Astrocyte (in vitro differentiated cells and primary cell): ENCODE measurements around the gene DNMBP. TPM values are rescaled to one million over a fixed set of nuclear protein-coding genes. Genes with fewer than 3 reads are reported as not detected.
A peak's percentile ranks its signal among the peaks of the same experiment; 100 is the strongest.

ENCODE experiments used
- DNase-seq: peaks from one replicate; pipeline ENCODE4 v3.0.0-alpha.2; 2010; ENCODE audit warnings: low read depth
- FAIRE-seq: peaks from 2 replicates; lab custom pipeline; 2011; peaks lifted over from hg19 to GRCh38; lab: Jason Lieb, UNC
- H2AFZ ChIP-seq: 2 replicates; pipeline ENCODE4 v1.6.0; 2012; ENCODE audit warnings: low read depth, low read length, inconsistent platforms
- H3K27ac ChIP-seq: 2 replicates; pipeline ENCODE4 v1.5.1; 2011; ENCODE audit warnings: low read depth, low read length, inconsistent platforms
- H3K27me3 ChIP-seq: 2 replicates; pipeline ENCODE4 v1.6.0; 2011; ENCODE audit warnings: low read length, inconsistent platforms; ENCODE audit not compliant: insufficient read depth
- H3K36me3 ChIP-seq: 2 replicates; pipeline ENCODE4 v1.5.1; 2011; ENCODE audit warnings: low read length, inconsistent platforms; ENCODE audit not compliant: insufficient read depth
- H3K4me1 ChIP-seq: 2 replicates; pipeline ENCODE4 v1.5.1; 2011; ENCODE audit warnings: low read length, inconsistent platforms; ENCODE audit not compliant: insufficient read depth
- H3K4me2 ChIP-seq: 2 replicates; pipeline ENCODE4 v1.6.0; 2012; ENCODE audit warnings: low read length, inconsistent platforms
- H3K4me3 ChIP-seq: 2 replicates; pipeline ENCODE4 v1.5.1; 2011; ENCODE audit warnings: low read depth, mild to moderate bottlenecking, low read length, inconsistent platforms; ENCODE audit not compliant: insufficient read depth
- H3K79me2 ChIP-seq: 2 replicates; pipeline ENCODE4 v1.6.0; 2012; ENCODE audit warnings: mild to moderate bottlenecking, low read length, inconsistent platforms; ENCODE audit not compliant: insufficient read depth
- H3K9ac ChIP-seq: 2 replicates; pipeline ENCODE4 v1.6.0; 2012; ENCODE audit warnings: mild to moderate bottlenecking, low read length, inconsistent platforms
- H3K9me3 ChIP-seq: 2 replicates; pipeline ENCODE4 v1.5.1; 2012; ENCODE audit warnings: low read depth, mild to moderate bottlenecking, low read length, inconsistent platforms; ENCODE audit not compliant: insufficient read depth
- H4K20me1 ChIP-seq: 2 replicates; pipeline ENCODE4 v1.6.0; 2012; ENCODE audit warnings: low read length, inconsistent platforms; ENCODE audit not compliant: insufficient read depth
- H3K27ac Mint-ChIP-seq: one replicate; pipeline ENCODE4 v1.8.0; 2021; ENCODE audit warnings: mild to moderate bottlenecking, mixed read lengths; ENCODE audit not compliant: unreplicated experiment
- H3K27me3 Mint-ChIP-seq: one replicate; pipeline ENCODE4 v1.8.0; 2021; ENCODE audit warnings: low read depth, mixed read lengths; ENCODE audit not compliant: unreplicated experiment
- H3K36me3 Mint-ChIP-seq: one replicate; pipeline ENCODE4 v1.8.0; 2021; ENCODE audit warnings: low read depth, mixed read lengths; ENCODE audit not compliant: unreplicated experiment
- H3K4me1 Mint-ChIP-seq: one replicate; pipeline ENCODE4 v1.8.0; 2021; ENCODE audit warnings: low read depth, mixed read lengths; ENCODE audit not compliant: unreplicated experiment
- H3K4me3 Mint-ChIP-seq: one replicate; pipeline ENCODE4 v1.8.0; 2021; ENCODE audit warnings: mild to moderate bottlenecking, moderate library complexity, mixed read lengths; ENCODE audit not compliant: unreplicated experiment
- H3K9me3 Mint-ChIP-seq: one replicate; pipeline ENCODE4 v1.8.0; 2021; ENCODE audit warnings: mild to moderate bottlenecking, mixed read lengths; ENCODE audit not compliant: unreplicated experiment
- CTCF ChIP-seq: IDR thresholded peaks from 2 replicates; pipeline ENCODE4 v1.5.1; 2011; ENCODE audit warnings: low read depth, mild to moderate bottlenecking, inconsistent platforms, low read length, moderate library complexity; ENCODE audit not compliant: insufficient read depth
- EZH2 ChIP-seq: IDR thresholded peaks from 2 replicates; pipeline ENCODE4 v1.6.1; 2012; ENCODE audit warnings: mild to moderate bottlenecking, low read length, inconsistent platforms; ENCODE audit not compliant: insufficient read depth
- total RNA-seq: library from RNA; stranded (reverse); gene quantifications from 2 replicates; pipeline ENCODE4 v1.2.1, GENCODE V29; 2021

Gene DNMBP
- total RNA-seq, 1 donor from 2014 or later = 24.8 TPM

GRCh38 chr10:99845837-99846382 is 163.8 kb downstream of the DNMBP start:
- H3K27ac Mint-ChIP-seq = no peak overlapping the region

GRCh38 chr10:99844433-99844955 is 165.3 kb downstream of the DNMBP start:
- H3K9ac ChIP-seq = no peak overlapping the region
- H3K4me2 ChIP-seq = no peak overlapping the region
- H3K4me1 ChIP-seq = peaks cover 6% of the 10 kb centered on the region
- no peaks in the 10 kb centered on the region for H4K20me1 ChIP-seq
- H2AFZ ChIP-seq = no peak overlapping the region
- FAIRE-seq = no peak
- H3K27ac Mint-ChIP-seq = no peak overlapping the region
- peaks cover 2% of the 10 kb centered on the region for H3K9me3 Mint-ChIP-seq
- TF ChIP-seq EZH2 (no peak), CTCF (no peak)
- H3K27me3 ChIP-seq = no peaks in the 10 kb centered on the region
- DNase-seq = no peak
- no peak overlapping the region for H3K27ac ChIP-seq
- no peaks in the 10 kb centered on the region for H3K36me3 Mint-ChIP-seq
- peaks cover 3% of the 10 kb centered on the region for H3K27me3 Mint-ChIP-seq
- peaks cover 4% of the 10 kb centered on the region for H3K4me1 Mint-ChIP-seq
- no peaks in the 10 kb centered on the region for H3K79me2 ChIP-seq
- no peaks in the 10 kb centered on the region for H3K9me3 ChIP-seq
- no peaks in the 10 kb centered on the region for H3K36me3 ChIP-seq
- no peak overlapping the region for H3K4me3 ChIP-seq
- H3K4me3 Mint-ChIP-seq = no peak overlapping the region

More at GRCh38 chr10:99845837-99846382, 163.8 kb downstream of the DNMBP start:
- H3K4me1 Mint-ChIP-seq = peaks cover 4% of the 10 kb centered on the region
- Histone ChIP-seq H3K9ac (peak overlapping the region; percentile 17), H3K4me2 (peak overlapping the region; percentile 79), H2AFZ (peak overlapping the region; percentile 61), H3K4me3 (no peak overlapping the region), H3K4me1 (peaks cover 6% of the 10 kb centered on the region), H3K27me3 (no peaks in the 10 kb centered on the region), H3K9me3 (no peaks in the 10 kb centered on the region), H3K27ac (no peak overlapping the region), H3K79me2 (no peaks in the 10 kb centered on the region), H3K36me3 (no peaks in the 10 kb centered on the region), H4K20me1 (no peaks in the 10 kb centered on the region)
- DNase-seq (peak; percentile 82), FAIRE-seq (peak; percentile 90)
- H3K27me3 Mint-ChIP-seq = peaks cover 3% of the 10 kb centered on the region
- TF ChIP-seq CTCF (peak; percentile 99), EZH2 (no peak)
- H3K9me3 Mint-ChIP-seq = peaks cover 1% of the 10 kb centered on the region
- H3K4me3 Mint-ChIP-seq = no peak overlapping the region
- H3K36me3 Mint-ChIP-seq = no peaks in the 10 kb centered on the region

DNA sequence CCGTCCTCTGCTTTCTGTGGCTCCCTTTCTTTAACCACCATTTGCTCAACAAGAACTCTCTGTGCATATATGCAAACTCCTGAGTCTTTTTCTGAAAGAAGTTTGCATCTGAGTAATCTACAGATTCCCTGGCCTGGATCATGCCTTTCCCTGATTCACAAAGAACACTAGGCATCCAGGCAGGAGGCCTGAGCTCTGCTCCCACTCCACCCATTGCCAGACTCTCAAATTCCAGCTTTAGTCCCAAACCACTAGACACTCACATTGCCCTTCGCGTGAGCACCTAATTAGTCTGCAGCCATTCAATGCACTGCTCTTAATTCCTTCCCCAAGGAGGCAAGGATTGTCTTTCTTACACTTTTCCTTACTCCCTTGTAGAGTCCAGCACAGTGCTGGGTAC is 166.4 kb downstream of the DNMBP start:
- Histone ChIP-seq H2AFZ (peak overlapping the region; percentile 45), H3K9me3 (no peaks in the 10 kb centered on the region), H3K9ac (no peak overlapping the region), H3K27me3 (no peaks in the 10 kb centered on the region), H3K27ac (no peak overlapping the region), H3K4me1 (peaks cover 6% of the 10 kb centered on the region), H3K4me3 (no peak overlapping the region), H3K79me2 (no peaks in the 10 kb centered on the region), H4K20me1 (no peaks in the 10 kb centered on the region), H3K4me2 (no peak overlapping the region), H3K36me3 (no peaks in the 10 kb centered on the region)
- H3K36me3 Mint-ChIP-seq = no peaks in the 10 kb centered on the region
- FAIRE-seq (no peak), DNase-seq (peak; percentile 24)
- H3K9me3 Mint-ChIP-seq = peaks cover 2% of the 10 kb centered on the region
- no peak overlapping the region for H3K4me3 Mint-ChIP-seq
- peak overlapping the region; percentile 6 for H3K27ac Mint-ChIP-seq
- peaks cover 4% of the 10 kb centered on the region for H3K4me1 Mint-ChIP-seq
- H3K27me3 Mint-ChIP-seq = peaks cover 3% of the 10 kb centered on the region
- no peak for TF ChIP-seq EZH2
- no peak for TF ChIP-seq CTCF
